ENCODE measurements around the gene AP1G2.

Gene AP1G2

DNA sequence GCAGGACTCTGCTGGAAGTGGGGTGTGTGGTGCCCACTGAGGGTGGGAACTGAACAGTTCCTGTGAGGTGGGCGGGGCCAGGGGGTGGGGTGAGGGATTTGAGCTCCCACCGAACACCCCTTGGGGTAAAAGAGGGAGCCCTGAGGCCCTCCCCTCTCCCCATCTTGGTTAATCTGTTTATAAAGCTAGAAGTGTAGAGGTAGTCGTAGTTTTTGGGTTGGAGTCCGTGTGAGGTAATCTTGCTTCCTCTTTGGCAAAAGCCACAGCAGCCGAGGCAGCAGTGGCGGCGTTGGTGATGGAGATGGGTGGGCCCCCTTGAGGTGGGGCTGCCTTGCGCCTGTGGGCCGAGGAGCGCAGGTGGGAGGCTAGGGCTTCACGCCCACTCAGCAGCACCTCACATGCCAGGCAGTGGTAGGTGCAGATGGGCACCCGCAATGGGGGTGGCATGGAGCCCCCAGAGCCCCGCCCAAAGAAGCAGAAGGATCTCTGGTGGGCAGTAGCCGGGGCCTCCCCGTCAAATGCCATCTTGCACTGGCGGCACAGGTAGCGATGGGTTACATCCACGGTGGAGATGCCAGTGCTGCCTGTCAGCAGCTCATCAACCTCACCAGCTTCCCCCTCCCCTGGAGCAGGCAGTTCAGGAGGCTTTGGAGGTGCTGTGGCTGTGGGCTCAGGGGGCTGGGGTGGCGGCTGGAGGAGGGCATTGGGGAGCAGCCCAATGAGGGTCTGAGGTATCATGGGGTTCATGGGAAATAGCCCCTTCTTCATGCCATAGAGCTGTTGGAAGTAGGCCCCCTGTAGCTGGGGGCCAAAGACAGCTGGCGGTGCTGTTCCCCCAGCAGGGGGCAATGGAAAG is 45.6 kb downstream of the AP1G2 start:
- no peak for TF ChIP-seq CTCF (IDR thresholded peaks at IDR 0.05)
- Mint-ChIP-seq H3K36me3 (ENCODE audit: low read depth) (peaks cover 18% of the 10 kb centered on the region), H3K4me1 (peaks cover 30% of the 10 kb centered on the region), H3K27ac (no peak overlapping the region), H3K27me3 (ENCODE audit: low read depth, poor library complexity) (peaks cover 4% of the 10 kb centered on the region), H3K4me3 (no peak overlapping the region), H3K9me3 (no peaks in the 10 kb centered on the region)
- DNase-seq, result no peak

GRCh38 chr14:23520899-23521533 is 46.6 kb downstream of the AP1G2 start:
- TF ChIP-seq CTCF (IDR thresholded peaks at IDR 0.05), result no peak
- H3K4me3 Mint-ChIP-seq, result no peak overlapping the region
- no peak for DNase-seq
- H3K36me3 Mint-ChIP-seq (ENCODE audit: low read depth), result peaks cover 8% of the 10 kb centered on the region
- peak overlapping the region; percentile 50 for H3K27ac Mint-ChIP-seq
- H3K9me3 Mint-ChIP-seq, result no peaks in the 10 kb centered on the region
- peaks cover 7% of the 10 kb centered on the region for H3K27me3 Mint-ChIP-seq (ENCODE audit: low read depth, poor library complexity)
- H3K4me1 Mint-ChIP-seq, result peaks cover 35% of the 10 kb centered on the region

DNA sequence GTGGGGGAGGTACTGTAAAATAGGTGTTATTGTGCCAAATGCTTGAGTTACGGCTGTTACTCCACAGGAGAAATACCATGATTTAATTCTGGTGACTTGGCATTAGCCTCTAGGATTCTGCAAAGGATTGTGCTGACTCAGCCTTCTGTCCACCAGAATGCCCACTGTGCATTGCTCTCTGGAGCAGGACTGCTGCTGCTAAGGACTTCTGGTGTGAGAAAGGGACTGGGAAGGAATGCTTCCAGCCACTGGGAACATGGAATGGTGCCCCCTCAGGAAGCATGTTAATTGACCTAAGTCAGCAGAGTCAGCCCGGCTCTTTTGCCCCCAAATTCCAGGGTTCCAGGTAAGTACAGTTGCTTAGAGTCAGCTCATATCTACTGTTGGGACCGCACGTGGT is 48.9 kb downstream of the AP1G2 start:
- Mint-ChIP-seq H3K4me1 (peaks cover 35% of the 10 kb centered on the region), H3K9me3 (no peaks in the 10 kb centered on the region), H3K36me3 (ENCODE audit: low read depth) (peaks cover 3% of the 10 kb centered on the region), H3K27ac (peak overlapping the region; percentile 43), H3K4me3 (no peak overlapping the region), H3K27me3 (ENCODE audit: low read depth, poor library complexity) (peaks cover 13% of the 10 kb centered on the region)
- no peak for TF ChIP-seq CTCF (IDR thresholded peaks at IDR 0.05)
- DNase-seq, result no peak

- TF ChIP-seq CTCF (IDR thresholded peaks at IDR 0.05), result no peak
- DNase-seq, result no peak
- Mint-ChIP-seq H3K9me3 (no peaks in the 10 kb centered on the region), H3K36me3 (ENCODE audit: low read depth) (peaks cover 5% of the 10 kb centered on the region), H3K27me3 (ENCODE audit: low read depth, poor library complexity) (peaks cover 13% of the 10 kb centered on the region), H3K4me1 (peaks cover 35% of the 10 kb centered on the region), H3K27ac (no peak overlapping the region), H3K4me3 (no peak overlapping the region)
These were observed 49.8 kb downstream of the AP1G2 start for GRCh38 chr14:23517650-23518326.

- peaks cover 5% of the 10 kb centered on the region for H3K36me3 Mint-ChIP-seq (ENCODE audit: low read depth)
- TF ChIP-seq CTCF (IDR thresholded peaks at IDR 0.05), result no peak
- no peak overlapping the region for H3K4me3 Mint-ChIP-seq
- peaks cover 9% of the 10 kb centered on the region for H3K27me3 Mint-ChIP-seq (ENCODE audit: low read depth, poor library complexity)
- peaks cover 36% of the 10 kb centered on the region for H3K4me1 Mint-ChIP-seq
- no peak for DNase-seq
- no peaks in the 10 kb centered on the region for H3K9me3 Mint-ChIP-seq
- no peak overlapping the region for H3K27ac Mint-ChIP-seq
These were observed 53.0 kb downstream of the AP1G2 start for GRCh38 chr14:23514644-23514957.

Measured in nephron progenitor cell (in vitro differentiated cells).